ENCODE results near the gene LBP. TPM values are rescaled to one million over a fixed set of nuclear protein-coding genes. Genes with fewer than 3 reads are reported as not detected.

LBP gene
- total and polyA plus RNA-seq, 2 of the 13 experiments (the other 11 are each of a cell fraction or from before 2014, with no cell fraction given): 0.07 to 0.20 TPM

DNA sequence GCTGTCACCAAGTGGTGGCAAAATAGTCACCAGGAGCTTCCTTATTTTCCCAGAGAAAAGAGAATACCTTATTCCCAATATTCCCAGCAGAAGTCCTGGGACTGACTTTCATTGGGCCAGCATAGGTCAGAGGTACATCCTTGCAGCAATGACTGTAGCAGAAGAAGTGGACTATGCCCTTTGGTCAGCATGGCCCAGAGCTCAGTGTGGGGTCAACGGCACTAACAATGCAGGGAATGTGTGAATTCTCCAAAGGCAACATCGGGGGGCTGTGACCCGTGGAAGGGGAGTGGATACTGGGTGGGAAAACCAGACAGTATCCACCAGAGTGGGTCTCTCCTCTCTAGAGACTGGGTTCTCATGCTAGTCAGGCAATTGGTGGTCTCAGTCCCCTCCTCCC lies 15.6 kb upstream of the LBP start (continued):
- TF ChIP-seq, protein P1, sequence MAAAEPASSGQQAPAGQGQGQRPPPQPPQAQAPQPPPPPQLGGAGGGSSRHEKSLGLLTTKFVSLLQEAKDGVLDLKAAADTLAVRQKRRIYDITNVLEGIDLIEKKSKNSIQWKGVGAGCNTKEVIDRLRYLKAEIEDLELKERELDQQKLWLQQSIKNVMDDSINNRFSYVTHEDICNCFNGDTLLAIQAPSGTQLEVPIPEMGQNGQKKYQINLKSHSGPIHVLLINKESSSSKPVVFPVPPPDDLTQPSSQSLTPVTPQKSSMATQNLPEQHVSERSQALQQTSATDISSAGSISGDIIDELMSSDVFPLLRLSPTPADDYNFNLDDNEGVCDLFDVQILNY (CRISPR knock-in tag; conservative IDR thresholded peaks at IDR 0.05): no peak
- no peak for TF ChIP-seq TBP (CRISPR knock-in tag; IDR thresholded peaks at IDR 0.05)
- no peak for TF ChIP-seq IKZF1 (IDR thresholded peaks at IDR 0.05)
- TF ChIP-seq, protein P2, sequence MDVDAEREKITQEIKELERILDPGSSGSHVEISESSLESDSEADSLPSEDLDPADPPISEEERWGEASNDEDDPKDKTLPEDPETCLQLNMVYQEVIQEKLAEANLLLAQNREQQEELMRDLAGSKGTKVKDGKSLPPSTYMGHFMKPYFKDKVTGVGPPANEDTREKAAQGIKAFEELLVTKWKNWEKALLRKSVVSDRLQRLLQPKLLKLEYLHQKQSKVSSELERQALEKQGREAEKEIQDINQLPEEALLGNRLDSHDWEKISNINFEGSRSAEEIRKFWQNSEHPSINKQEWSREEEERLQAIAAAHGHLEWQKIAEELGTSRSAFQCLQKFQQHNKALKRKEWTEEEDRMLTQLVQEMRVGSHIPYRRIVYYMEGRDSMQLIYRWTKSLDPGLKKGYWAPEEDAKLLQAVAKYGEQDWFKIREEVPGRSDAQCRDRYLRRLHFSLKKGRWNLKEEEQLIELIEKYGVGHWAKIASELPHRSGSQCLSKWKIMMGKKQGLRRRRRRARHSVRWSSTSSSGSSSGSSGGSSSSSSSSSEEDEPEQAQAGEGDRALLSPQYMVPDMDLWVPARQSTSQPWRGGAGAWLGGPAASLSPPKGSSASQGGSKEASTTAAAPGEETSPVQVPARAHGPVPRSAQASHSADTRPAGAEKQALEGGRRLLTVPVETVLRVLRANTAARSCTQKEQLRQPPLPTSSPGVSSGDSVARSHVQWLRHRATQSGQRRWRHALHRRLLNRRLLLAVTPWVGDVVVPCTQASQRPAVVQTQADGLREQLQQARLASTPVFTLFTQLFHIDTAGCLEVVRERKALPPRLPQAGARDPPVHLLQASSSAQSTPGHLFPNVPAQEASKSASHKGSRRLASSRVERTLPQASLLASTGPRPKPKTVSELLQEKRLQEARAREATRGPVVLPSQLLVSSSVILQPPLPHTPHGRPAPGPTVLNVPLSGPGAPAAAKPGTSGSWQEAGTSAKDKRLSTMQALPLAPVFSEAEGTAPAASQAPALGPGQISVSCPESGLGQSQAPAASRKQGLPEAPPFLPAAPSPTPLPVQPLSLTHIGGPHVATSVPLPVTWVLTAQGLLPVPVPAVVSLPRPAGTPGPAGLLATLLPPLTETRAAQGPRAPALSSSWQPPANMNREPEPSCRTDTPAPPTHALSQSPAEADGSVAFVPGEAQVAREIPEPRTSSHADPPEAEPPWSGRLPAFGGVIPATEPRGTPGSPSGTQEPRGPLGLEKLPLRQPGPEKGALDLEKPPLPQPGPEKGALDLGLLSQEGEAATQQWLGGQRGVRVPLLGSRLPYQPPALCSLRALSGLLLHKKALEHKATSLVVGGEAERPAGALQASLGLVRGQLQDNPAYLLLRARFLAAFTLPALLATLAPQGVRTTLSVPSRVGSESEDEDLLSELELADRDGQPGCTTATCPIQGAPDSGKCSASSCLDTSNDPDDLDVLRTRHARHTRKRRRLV (CRISPR knock-in tag; IDR thresholded peaks at IDR 0.05): no peak
- no peak for TF ChIP-seq TCF7L2 (IDR thresholded peaks at IDR 0.05; ENCODE audit: low read depth, low read length)
- TF ChIP-seq ZNF230 (CRISPR knock-in tag; IDR thresholded peaks at IDR 0.05): no peak
- TF ChIP-seq, protein P3, sequence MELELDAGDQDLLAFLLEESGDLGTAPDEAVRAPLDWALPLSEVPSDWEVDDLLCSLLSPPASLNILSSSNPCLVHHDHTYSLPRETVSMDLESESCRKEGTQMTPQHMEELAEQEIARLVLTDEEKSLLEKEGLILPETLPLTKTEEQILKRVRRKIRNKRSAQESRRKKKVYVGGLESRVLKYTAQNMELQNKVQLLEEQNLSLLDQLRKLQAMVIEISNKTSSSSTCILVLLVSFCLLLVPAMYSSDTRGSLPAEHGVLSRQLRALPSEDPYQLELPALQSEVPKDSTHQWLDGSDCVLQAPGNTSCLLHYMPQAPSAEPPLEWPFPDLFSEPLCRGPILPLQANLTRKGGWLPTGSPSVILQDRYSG (CRISPR knock-in tag; IDR thresholded peaks at IDR 0.05): no peak
- no peak for TF ChIP-seq CREB1 (IDR thresholded peaks at IDR 0.05)
- peak; percentile 37 for TF ChIP-seq CREB1 (CRISPR knock-in tag; IDR thresholded peaks at IDR 0.05)
- no peak for TF ChIP-seq ZNF589 (CRISPR knock-in tag; conservative IDR thresholded peaks at IDR 0.05)
- no peak for TF ChIP-seq MAZ (IDR thresholded peaks at IDR 0.05; ENCODE audit: borderline replicate concordance, low read depth, low read length)
- TF ChIP-seq MAZ (CRISPR knock-in tag; IDR thresholded peaks at IDR 0.05; ENCODE audit: low read depth): no peak
- TF ChIP-seq TCF7 (IDR thresholded peaks at IDR 0.05; ENCODE audit: low read depth): no peak
- no peak for TF ChIP-seq RBAK (CRISPR knock-in tag; IDR thresholded peaks at IDR 0.05)
- TF ChIP-seq, protein P4, sequence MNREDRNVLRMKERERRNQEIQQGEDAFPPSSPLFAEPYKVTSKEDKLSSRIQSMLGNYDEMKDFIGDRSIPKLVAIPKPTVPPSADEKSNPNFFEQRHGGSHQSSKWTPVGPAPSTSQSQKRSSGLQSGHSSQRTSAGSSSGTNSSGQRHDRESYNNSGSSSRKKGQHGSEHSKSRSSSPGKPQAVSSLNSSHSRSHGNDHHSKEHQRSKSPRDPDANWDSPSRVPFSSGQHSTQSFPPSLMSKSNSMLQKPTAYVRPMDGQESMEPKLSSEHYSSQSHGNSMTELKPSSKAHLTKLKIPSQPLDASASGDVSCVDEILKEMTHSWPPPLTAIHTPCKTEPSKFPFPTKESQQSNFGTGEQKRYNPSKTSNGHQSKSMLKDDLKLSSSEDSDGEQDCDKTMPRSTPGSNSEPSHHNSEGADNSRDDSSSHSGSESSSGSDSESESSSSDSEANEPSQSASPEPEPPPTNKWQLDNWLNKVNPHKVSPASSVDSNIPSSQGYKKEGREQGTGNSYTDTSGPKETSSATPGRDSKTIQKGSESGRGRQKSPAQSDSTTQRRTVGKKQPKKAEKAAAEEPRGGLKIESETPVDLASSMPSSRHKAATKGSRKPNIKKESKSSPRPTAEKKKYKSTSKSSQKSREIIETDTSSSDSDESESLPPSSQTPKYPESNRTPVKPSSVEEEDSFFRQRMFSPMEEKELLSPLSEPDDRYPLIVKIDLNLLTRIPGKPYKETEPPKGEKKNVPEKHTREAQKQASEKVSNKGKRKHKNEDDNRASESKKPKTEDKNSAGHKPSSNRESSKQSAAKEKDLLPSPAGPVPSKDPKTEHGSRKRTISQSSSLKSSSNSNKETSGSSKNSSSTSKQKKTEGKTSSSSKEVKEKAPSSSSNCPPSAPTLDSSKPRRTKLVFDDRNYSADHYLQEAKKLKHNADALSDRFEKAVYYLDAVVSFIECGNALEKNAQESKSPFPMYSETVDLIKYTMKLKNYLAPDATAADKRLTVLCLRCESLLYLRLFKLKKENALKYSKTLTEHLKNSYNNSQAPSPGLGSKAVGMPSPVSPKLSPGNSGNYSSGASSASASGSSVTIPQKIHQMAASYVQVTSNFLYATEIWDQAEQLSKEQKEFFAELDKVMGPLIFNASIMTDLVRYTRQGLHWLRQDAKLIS (CRISPR knock-in tag; IDR thresholded peaks at IDR 0.05): no peak
- TF ChIP-seq PCBP2 (optimal IDR thresholded peaks at IDR 0.05; ENCODE audit: low read depth, low read length, poor library complexity, severe bottlenecking): no peak
- no peak for TF ChIP-seq SYNCRIP (IDR thresholded peaks at IDR 0.05; ENCODE audit: insufficient read depth, low read depth, low read length)
- TF ChIP-seq, protein P5, sequence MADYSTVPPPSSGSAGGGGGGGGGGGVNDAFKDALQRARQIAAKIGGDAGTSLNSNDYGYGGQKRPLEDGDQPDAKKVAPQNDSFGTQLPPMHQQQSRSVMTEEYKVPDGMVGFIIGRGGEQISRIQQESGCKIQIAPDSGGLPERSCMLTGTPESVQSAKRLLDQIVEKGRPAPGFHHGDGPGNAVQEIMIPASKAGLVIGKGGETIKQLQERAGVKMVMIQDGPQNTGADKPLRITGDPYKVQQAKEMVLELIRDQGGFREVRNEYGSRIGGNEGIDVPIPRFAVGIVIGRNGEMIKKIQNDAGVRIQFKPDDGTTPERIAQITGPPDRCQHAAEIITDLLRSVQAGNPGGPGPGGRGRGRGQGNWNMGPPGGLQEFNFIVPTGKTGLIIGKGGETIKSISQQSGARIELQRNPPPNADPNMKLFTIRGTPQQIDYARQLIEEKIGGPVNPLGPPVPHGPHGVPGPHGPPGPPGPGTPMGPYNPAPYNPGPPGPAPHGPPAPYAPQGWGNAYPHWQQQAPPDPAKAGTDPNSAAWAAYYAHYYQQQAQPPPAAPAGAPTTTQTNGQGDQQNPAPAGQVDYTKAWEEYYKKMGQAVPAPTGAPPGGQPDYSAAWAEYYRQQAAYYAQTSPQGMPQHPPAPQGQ (CRISPR knock-in tag; IDR thresholded peaks at IDR 0.05; ENCODE audit: borderline replicate concordance): no peak
- no peak for TF ChIP-seq ATRX (CRISPR knock-in tag; IDR thresholded peaks at IDR 0.05; ENCODE audit: borderline replicate concordance)
